ENCODE results near the gene BDH1. TPM values are rescaled to one million over a fixed set of nuclear protein-coding genes. Genes with fewer than 3 reads are reported as not detected.

The BDH1 gene
- total RNA-seq, 1 donor, result 5.2 TPM

GRCh38 chr3:197508051-197508451 is 47.7 kb downstream of the BDH1 start:
- no peak for DNase-seq (ENCODE audit: low read depth)
- no peak overlapping the region for H3K4me3 ChIP-seq (ENCODE audit: low read depth, low read length)
- TF ChIP-seq CTCF (IDR thresholded peaks at IDR 0.05; ENCODE audit: insufficient read depth, low read depth, low read length), result no peak

- no peak for DNase-seq (ENCODE audit: low read depth)
- no peak overlapping the region for H3K4me3 ChIP-seq (ENCODE audit: low read depth, low read length)
- TF ChIP-seq CTCF (IDR thresholded peaks at IDR 0.05; ENCODE audit: insufficient read depth, low read depth, low read length), result no peak
Observed at GRCh38 chr3:197507541-197507940, 48.2 kb downstream of the BDH1 start.

DNA sequence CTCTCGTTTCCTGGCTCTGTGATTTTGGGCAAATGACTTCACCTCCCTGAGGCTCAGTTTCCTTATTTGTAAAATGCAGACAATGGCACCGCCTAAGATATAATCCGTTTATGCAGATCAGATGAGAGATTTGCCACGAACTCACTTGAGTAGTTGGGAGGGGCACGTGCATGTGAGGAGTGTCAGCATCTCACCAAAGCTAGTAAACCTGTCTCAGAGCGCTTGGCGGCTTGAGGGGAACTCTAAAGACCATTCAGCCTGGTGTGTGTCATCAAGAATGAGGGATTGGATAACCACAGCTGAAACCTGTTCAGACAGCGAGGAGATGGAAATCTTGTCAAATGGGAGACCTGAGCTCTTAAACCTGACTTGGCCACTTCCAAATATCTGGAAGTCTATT is 48.7 kb downstream of the BDH1 start:
- no peak overlapping the region for H3K4me3 ChIP-seq (ENCODE audit: low read depth, low read length)
- DNase-seq (ENCODE audit: low read depth), result no peak
- TF ChIP-seq CTCF (IDR thresholded peaks at IDR 0.05; ENCODE audit: insufficient read depth, low read depth, low read length), result no peak

DNA sequence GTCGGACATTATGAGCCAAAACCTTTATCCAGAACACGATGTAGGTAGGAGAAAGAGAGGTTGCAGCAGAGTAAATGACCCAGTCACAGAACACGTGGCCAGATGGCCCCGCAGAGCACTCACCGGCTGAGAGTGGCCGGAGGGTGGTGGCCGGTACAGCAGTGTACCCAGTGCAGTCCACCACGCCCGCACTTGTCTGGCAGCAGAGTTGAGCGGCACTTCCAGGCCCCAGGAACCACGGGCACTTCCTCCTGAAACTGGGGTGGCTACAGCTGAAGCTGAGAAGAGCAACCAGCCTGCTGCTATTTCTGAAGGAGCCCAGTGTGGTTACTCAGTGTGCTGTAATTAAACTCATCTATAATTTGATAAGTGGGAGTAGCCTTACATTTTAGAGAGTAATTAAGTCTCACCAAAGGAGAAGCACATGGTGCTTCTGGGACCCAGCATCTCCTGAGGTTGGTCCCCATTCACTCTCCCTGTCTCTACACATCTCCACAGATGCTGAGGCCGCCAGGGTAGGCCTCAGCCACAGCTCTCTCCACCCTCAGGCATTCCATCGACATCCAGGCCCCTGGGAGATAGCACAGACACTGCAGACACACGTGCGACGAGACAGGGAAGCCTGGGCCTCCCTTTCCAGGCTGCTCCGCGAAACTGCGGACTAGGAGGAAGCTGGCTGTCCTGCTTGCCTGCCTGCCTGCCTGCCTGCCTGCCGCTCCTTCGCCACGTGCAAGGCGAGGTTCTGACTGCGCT is 49.8 kb downstream of the BDH1 start:
- DNase-seq (ENCODE audit: low read depth), result no peak
- TF ChIP-seq CTCF (IDR thresholded peaks at IDR 0.05; ENCODE audit: insufficient read depth, low read depth, low read length), result no peak
- H3K4me3 ChIP-seq (ENCODE audit: low read depth, low read length), result no peak overlapping the region

GRCh38 chr3:197504641-197505121 is 51.1 kb downstream of the BDH1 start:
- no peak for TF ChIP-seq CTCF (IDR thresholded peaks at IDR 0.05; ENCODE audit: insufficient read depth, low read depth, low read length)
- no peak overlapping the region for H3K4me3 ChIP-seq (ENCODE audit: low read depth, low read length)
- peak; percentile 23 for DNase-seq (ENCODE audit: low read depth)

DNA sequence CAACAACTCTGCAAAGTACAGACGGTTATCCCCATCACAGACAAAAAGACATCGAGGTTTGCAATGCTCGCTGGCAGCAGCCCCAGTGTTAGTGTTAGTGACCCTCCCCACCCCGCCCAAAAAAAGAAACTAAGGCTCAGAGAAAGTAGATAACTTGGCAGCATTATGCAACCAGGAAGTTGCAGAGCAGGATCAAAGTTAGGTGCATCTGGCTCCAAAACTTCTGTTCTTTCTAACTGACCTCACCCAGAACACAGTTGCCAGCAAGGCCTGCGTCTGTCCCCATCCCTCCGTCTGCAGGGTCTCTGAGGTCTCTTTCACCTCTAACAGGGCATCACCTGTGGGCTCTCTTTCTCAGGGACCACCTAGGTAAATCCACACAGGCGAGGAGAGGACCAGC is 51.5 kb downstream of the BDH1 start:
- no peak overlapping the region for H3K4me3 ChIP-seq (ENCODE audit: low read depth, low read length)
- no peak for TF ChIP-seq CTCF (IDR thresholded peaks at IDR 0.05; ENCODE audit: insufficient read depth, low read depth, low read length)
- no peak for DNase-seq (ENCODE audit: low read depth)

GRCh38 chr3:197503652-197504051 is 52.1 kb downstream of the BDH1 start:
- DNase-seq (ENCODE audit: low read depth), result peak; percentile 28
- no peak for TF ChIP-seq CTCF (IDR thresholded peaks at IDR 0.05; ENCODE audit: insufficient read depth, low read depth, low read length)
- H3K4me3 ChIP-seq (ENCODE audit: low read depth, low read length), result no peak overlapping the region
